H1 (cell line): Measurements from ENCODE around the gene MVP. TPM values are rescaled to one million over a fixed set of nuclear protein-coding genes. Genes with fewer than 3 reads are reported as not detected.

ENCODE experiments used
- CREB1 ChIP-seq: IDR thresholded peaks from 2 replicates; pipeline ENCODE4 v1.6.1; 2012; ENCODE audit warnings: inconsistent platforms
- POLR2A ChIP-seq, 2 experiments: IDR thresholded peaks; 1 replicate in 1 of 2; 2 replicates in 1 of 2; pipeline ENCODE4 v1.6.1; 2011; ENCODE audit warnings: low read depth in 2 of 2, low read length in 2 of 2, mild to moderate bottlenecking in 2 of 2; ENCODE audit errors: control extremely low read depth in 1 of 2
- POLR2AphosphoS5 ChIP-seq: IDR thresholded peaks from 2 replicates; pipeline ENCODE4 v1.6.1; 2011; ENCODE audit warnings: low read depth, low read length
- RBBP5 ChIP-seq: IDR thresholded peaks from 2 replicates; pipeline ENCODE4 v1.7.1; 2012; ENCODE audit warnings: low read depth, mild to moderate bottlenecking, inconsistent platforms, low read length, moderate library complexity, borderline replicate concordance
- SUZ12 ChIP-seq: fragments of 200-600 bp; sonication (generic); IDR thresholded peaks from 2 replicates; pipeline ENCODE4 v1.6.1; 2012; ENCODE audit warnings: mild to moderate bottlenecking, inconsistent platforms, low read length, moderate library complexity, mixed read lengths
- TEAD4 ChIP-seq: IDR thresholded peaks from 2 replicates; pipeline ENCODE4 v1.6.1; 2012; ENCODE audit warnings: low read depth, low read length, inconsistent platforms, mixed read lengths
- USF2 ChIP-seq: IDR thresholded peaks from 2 replicates; pipeline ENCODE4 v1.6.1; 2011; ENCODE audit warnings: low read length, improper control_type of control experiment
- ZNF274 ChIP-seq: IDR thresholded peaks from 2 replicates; pipeline ENCODE4 v1.7.0; 2012; ENCODE audit warnings: low read length, borderline replicate concordance; ENCODE audit errors: extremely low read depth
- polyA plus RNA-seq, 7 experiments: library from polyadenylated mRNA; depleted of rRNA in 3 of 7; stranded (reverse) in 5 of 7; unstranded in 2 of 7; fragments of >200 nt in 5 of 7; fragments of 200-250 nt in 2 of 7; gene quantifications; 1 replicate in 5 of 7; 2 replicates in 1 of 7; 4 replicates in 1 of 7; pipeline versions ENCODE4 v1.2.1 to v1.2.3, GENCODE V29; 2011 to 2013; ENCODE audit warnings: missing spikeins in 2 of 7, mixed read lengths in 2 of 7
- total RNA-seq: library from RNA; stranded (reverse); fragmentation: NEBNext Ultra II Directional; extraction: Animal tissue kit (Norgen Biotek cat#: 25700); gene quantifications from 2 replicates; pipeline ENCODE4 v1.2.1, GENCODE V29; 2021
- TF ChIP-seq, protein P1 (sequence below): IDR thresholded peaks from 2 replicates; pipeline ENCODE4 v1.6.1; 2011; ENCODE audit warnings: low read depth, mild to moderate bottlenecking, low read length; ENCODE audit not compliant: insufficient read depth

MVP gene
- total and polyA plus RNA-seq, 2 of the 8 experiments (the other 6 are each of a cell fraction or from before 2014, with no cell fraction given): 1.9 TPM

GRCh38 chr16:29858149-29858849, 38.0 kb downstream of the MVP start (continued):
- TF ChIP-seq RBBP5 (no peak), ZNF274 (no peak), TEAD4 (no peak), CREB1 (no peak), USF2 (no peak), POLR2A (IDR thresholded peaks at IDR 0.05; ENCODE audit: control extremely low read depth in 1 of 2, low read depth in 2 of 2, low read length in 2 of 2) (no peak), POLR2AphosphoS5 (no peak), SUZ12 (no peak)
- TF ChIP-seq, protein P1, sequence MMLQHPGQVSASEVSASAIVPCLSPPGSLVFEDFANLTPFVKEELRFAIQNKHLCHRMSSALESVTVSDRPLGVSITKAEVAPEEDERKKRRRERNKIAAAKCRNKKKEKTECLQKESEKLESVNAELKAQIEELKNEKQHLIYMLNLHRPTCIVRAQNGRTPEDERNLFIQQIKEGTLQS: no peak
